Mesodermal cell (in vitro differentiated cells): ENCODE results near the gene PIH1D1.

Experiments used
- H3K27ac ChIP-seq: 2 replicates; pipeline ENCODE4 v1.7.0; 2013; ENCODE audit warnings: mild to moderate bottlenecking, low read depth, low read length, moderate library complexity; ENCODE audit not compliant: severe bottlenecking
- H3K36me3 ChIP-seq: 2 replicates; pipeline ENCODE4 v1.7.1; 2013; ENCODE audit warnings: mild to moderate bottlenecking, low read length, moderate library complexity; ENCODE audit not compliant: control insufficient read depth, insufficient read depth
- H3K4me1 ChIP-seq: one replicate; pipeline ENCODE4 v1.7.1; 2013; ENCODE audit warnings: mild to moderate bottlenecking, low read length; ENCODE audit not compliant: insufficient read depth, control insufficient read depth, poor library complexity, severe bottlenecking
- H3K4me3 ChIP-seq: 2 replicates; pipeline ENCODE4 v1.7.0; 2013; ENCODE audit warnings: low read length, control low read depth, mild to moderate bottlenecking; ENCODE audit not compliant: insufficient read depth, poor library complexity, severe bottlenecking; ENCODE audit errors: extremely low read depth
- H3K9me3 ChIP-seq: 2 replicates; pipeline ENCODE4 v1.7.1; 2013; ENCODE audit warnings: mild to moderate bottlenecking, low read length, moderate library complexity; ENCODE audit not compliant: control insufficient read depth
- WGBS, 2 experiments: methylation state at CpG; one replicate each; pipeline ENCODE4 v1.1.5; 2013; ENCODE audit warnings: missing lambda C conversion rate in 2 of 2; ENCODE audit not compliant: insufficient coverage in 2 of 2; 5-methylcytosine and 5-hydroxymethylcytosine counted together

Gene PIH1D1

DNA sequence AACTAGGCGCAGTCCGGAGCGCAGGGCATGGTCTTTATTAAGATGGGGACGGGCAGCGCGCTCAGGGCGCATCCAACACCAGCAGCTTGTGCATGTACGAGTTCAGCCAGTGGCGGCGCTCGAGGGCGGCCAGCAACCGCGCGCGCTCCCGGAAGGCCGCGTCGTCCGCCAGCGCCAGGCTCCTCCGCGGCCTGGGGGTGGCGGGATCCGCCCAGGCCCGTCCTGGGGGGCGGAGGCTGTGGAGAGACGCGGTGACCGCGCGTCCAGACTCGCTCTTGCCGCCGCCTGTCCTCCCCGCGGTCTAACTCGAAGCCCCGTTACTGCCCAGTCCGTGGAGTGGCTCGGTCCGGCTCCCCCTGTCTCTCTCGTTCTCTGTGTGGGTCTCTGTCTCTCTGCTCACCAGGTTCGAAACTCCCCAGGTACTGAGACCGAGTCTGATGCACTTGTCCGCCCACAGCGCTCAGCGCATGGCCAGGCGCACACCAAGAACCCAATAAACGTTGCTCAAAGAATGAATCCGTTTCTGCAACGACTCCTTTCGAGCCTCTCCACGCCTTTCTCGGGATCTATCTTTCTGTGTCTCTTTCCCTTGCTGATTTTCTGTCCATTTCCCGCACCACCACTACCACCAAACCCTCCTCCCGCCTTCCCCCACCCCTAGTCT, 29.1 kb downstream of the PIH1D1 start:
- H3K4me1 ChIP-seq: peaks cover 8% of the 10 kb centered on the region
- H3K36me3 ChIP-seq: no peaks in the 10 kb centered on the region
- no peak overlapping the region for H3K27ac ChIP-seq
- peak overlapping the region; percentile 25 for H3K4me3 ChIP-seq
- WGBS, 2 experiments: 4 to 6% methylated on average over 47 to 58 of the region's 58 CpGs
- no peaks in the 10 kb centered on the region for H3K9me3 ChIP-seq

DNA sequence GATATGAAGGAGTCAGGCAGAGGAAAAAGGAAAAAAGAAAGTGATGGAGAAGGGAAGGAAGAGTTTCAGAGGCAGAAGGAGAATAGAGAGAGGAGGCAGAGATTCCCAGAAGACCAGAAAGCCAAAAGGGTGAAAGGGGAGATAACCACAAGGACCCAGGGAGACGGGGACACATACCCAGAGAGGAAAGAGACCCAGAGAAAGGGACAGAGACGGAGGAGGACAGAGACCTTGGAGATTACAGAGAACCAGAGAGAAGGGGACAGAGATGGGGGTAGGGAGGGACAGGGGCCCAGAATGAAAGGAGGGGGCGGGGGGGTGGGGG, 29.8 kb downstream of the PIH1D1 start:
- Histone ChIP-seq H3K9me3 (no peaks in the 10 kb centered on the region), H3K4me1 (peaks cover 8% of the 10 kb centered on the region), H3K36me3 (no peaks in the 10 kb centered on the region), H3K27ac (no peak overlapping the region), H3K4me3 (no peak overlapping the region)
- WGBS, 2 experiments: 45 to 57% methylated on average over 2 to 3 of the region's 3 CpGs

DNA sequence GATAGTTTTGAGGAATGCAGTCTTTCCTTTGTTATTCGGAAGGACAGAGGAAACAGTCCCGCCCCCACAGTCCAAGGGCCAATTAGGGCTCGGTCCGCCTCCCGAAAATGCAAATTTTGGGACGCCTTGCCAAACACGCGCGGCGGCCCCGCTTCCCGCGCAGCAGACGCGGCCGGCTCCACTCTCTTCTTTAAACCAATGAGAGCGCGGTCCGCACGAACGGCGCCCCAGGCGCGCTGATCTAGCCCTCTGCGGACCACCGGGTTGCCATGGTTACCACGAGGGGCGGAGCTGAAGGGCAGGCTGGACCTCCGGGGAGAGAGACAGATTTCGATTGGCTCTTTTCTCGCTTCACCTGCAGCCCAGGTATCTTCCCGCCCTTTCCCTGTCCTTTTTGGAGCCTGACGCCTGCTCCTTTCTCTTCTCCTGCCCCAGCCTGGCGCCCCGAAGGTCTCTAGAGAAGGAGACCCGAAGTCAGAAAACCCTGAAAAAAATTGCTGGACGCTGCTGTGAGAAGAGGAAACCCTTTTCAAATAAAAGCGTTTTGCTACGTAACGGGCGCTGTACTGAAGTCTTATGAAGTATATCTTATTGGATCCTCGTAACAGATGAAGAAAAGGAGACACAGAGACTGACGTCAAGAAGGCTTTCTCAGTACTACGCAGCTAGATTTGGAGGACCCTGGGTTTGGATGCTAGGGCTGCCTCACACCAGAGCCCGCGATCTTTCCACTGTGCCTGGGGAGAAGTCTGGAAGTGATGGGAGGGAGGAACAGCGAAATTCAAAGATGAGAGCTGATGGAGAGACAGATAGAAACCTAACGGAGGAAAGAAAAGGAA, 30.4 kb downstream of the PIH1D1 start:
- no peaks in the 10 kb centered on the region for H3K9me3 ChIP-seq
- 14 to 18% methylated on average over 32 to 43 of the region's 48 CpGs for WGBS, 2 experiments
- no peaks in the 10 kb centered on the region for H3K36me3 ChIP-seq
- peaks cover 8% of the 10 kb centered on the region for H3K4me1 ChIP-seq
- no peak overlapping the region for H3K4me3 ChIP-seq
- no peak overlapping the region for H3K27ac ChIP-seq

DNA sequence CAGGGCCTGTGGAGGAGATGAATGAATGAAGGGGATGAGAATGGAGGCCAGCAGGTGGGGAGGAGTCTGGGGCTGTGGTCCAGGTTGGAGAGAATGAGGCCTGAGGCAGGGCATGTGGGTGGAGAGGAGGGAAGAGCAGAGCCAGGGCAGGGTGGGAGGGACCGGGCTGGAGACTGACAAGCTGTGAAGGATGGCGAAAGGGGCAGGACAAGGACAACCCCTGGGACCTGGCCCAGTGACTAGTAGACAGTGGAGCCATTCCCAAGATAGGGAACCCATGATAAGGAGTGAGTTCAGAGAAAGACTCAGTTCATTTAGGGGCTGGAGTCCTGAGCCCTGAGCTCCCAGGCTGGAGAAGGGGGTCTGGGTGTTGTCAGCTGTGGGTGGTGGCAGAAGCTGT, 31.4 kb downstream of the PIH1D1 start:
- peaks cover 8% of the 10 kb centered on the region for H3K4me1 ChIP-seq
- H3K4me3 ChIP-seq: no peak overlapping the region
- WGBS, 2 experiments: 59 to 86% methylated on average over 2 of the region's 2 CpGs
- H3K9me3 ChIP-seq: no peaks in the 10 kb centered on the region
- no peaks in the 10 kb centered on the region for H3K36me3 ChIP-seq
- no peak overlapping the region for H3K27ac ChIP-seq

DNA sequence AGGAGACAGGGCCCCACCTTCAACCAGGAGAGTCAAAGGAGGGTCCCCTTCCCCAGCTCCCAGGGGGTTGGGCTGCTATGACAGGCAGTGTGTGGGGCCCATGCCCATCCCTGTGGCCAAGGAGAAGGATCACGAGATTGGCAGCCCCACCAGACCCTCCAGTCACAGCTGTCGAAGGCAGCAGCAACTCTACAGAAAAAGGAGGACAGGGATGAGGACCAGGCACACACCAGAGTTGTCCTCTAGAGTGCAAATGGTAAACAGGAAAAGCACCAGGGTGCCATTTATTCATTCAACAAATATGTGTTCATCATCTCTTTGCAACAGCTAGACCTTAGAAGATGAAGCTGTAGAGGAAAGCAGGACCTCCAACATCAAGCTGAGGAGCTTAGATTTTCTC, 32.4 kb downstream of the PIH1D1 start:
- Histone ChIP-seq H3K4me3 (no peak overlapping the region), H3K27ac (no peak overlapping the region), H3K36me3 (no peaks in the 10 kb centered on the region), H3K4me1 (peaks cover 8% of the 10 kb centered on the region), H3K9me3 (no peaks in the 10 kb centered on the region)
- WGBS, 2 experiments: 78 to 93% methylated on average over 1 to 2 of the region's 2 CpGs

DNA sequence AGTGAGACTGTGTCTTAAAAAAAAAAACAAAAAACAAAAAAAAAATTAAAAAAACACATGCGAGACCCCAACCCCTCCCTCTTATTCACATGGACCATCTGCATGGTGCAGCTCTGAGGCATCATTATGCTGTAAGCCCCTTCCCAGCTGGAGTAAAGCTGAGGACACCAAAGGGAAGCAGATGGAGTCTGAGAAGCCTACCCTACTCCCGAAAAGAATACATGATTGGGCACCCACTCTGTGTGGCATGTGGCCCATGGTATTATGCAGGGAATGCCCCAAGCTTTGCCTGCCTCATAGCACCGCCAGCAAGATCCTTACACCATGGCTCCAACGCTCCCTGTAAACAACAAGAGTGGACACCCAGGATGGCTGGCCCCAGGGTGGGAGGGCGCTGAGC, 33.1 kb downstream of the PIH1D1 start:
- no peak overlapping the region for H3K4me3 ChIP-seq
- no peaks in the 10 kb centered on the region for H3K36me3 ChIP-seq
- no peak overlapping the region for H3K27ac ChIP-seq
- no peaks in the 10 kb centered on the region for H3K9me3 ChIP-seq
- WGBS, 2 experiments: 92 to 100% methylated on average over 1 to 2 of the region's 5 CpGs
- peaks cover 6% of the 10 kb centered on the region for H3K4me1 ChIP-seq

DNA sequence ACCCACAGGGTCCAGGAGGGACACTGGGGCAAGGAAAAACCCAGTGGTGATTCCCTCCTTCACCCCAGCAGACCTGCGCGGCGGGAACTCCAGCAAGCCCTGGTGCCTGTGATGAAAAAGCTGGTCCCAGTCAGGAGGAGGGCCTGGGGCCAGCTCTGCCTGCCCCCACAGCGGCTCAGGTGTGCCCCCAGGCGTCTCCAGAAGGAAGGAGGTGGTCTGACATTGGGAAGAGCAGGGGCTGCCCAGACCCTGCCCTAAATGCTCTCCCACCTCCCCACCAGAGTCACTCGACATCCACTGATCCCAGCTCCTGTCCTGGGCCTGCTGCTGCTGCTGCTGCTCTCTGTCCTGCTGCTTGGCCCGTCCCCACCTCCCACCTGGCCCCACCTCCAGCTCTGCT, 34.5 kb downstream of the PIH1D1 start:
- 48 to 80% methylated on average over 5 of the region's 7 CpGs for WGBS, 2 experiments
- Histone ChIP-seq H3K27ac (no peak overlapping the region), H3K36me3 (no peaks in the 10 kb centered on the region), H3K4me1 (peaks cover 2% of the 10 kb centered on the region), H3K4me3 (no peak overlapping the region), H3K9me3 (no peaks in the 10 kb centered on the region)

DNA sequence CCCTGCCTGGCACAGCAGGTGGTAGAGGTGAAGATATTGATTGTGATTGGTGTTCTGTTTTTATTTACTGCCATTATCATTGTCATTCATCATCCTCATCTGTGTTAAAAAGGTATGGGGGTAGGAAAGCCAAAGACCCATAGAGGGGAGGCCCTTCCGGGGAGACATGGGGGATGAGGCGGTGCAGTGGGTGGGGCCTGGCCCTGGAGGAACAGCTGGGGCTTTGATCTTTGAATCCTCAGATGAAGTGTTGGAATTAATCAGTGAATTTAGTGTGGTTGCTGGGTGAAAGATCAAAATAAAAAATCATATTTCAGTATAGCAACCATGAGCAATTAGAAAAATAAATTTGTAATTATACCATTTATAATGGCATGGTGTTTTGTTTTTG, 35.8 kb downstream of the PIH1D1 start:
- peaks cover 2% of the 10 kb centered on the region for H3K4me1 ChIP-seq
- 94% methylated on average over 2 of the region's 2 CpGs; no CpG with 5 or more reads in 1 of the 2 experiments for WGBS, 2 experiments

DNA sequence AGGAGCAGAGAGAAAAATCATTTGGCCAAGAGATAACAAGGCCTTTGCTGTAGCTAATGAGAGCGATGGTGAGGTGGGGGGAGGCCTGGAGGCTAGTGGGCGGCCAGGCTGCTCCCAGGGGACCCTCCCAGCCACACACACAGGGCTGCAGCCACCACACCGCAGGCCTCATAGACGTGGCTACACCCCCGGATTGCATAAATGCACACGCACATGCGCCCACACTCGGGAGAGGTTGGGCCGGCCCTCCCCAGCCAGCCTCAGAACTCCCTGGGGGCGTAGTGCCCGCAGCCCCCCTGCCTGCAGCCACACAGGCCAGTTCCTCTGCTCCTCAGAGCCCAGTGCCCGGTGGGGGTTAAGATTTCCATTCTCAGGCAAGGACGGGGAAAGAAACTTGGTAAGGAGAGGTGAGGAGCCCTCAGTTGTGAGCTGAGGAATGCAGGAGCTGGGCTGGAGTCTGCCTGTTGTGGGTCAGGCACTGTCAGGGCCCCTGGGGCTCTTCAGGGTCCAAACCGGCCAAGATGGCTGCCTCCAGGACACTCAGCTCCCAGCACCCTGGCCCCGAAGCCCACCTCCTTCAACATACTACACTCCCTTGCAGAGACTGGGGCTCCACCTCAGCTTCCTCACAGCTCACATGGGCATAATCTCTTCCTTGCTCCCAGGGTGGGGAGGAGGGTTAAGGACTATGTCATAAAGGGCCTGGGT, 36.4 kb downstream of the PIH1D1 start:
- Histone ChIP-seq H3K36me3 (no peaks in the 10 kb centered on the region), H3K9me3 (no peaks in the 10 kb centered on the region), H3K4me3 (no peak overlapping the region), H3K4me1 (peaks cover 2% of the 10 kb centered on the region), H3K27ac (no peak overlapping the region)
- 75 to 76% methylated on average over 11 to 12 of the region's 15 CpGs for WGBS, 2 experiments

More for the DNA sequence above, 35.8 kb downstream of the PIH1D1 start:
- Histone ChIP-seq H3K9me3 (no peaks in the 10 kb centered on the region), H3K4me3 (no peak overlapping the region), H3K36me3 (no peaks in the 10 kb centered on the region), H3K27ac (no peak overlapping the region)

DNA sequence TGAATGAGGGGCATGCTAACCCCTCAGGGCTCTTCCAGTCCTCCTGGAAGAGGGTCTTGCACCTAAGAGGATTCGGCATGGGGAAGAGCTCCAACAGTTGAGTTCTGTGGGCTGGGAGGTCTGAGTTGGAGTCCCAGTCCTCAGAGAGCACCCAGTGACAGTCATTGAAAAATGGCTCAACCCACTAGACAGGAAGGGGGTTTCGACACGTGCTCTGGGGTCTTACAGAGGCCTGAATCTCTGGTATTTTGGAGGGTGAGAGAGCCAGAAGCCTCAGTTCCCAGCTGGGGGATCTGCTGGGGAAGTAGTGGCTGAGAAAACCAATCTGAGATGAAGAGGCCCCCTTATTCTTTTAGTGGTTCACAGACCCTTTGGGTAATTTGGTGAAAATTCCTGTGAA, 37.4 kb downstream of the PIH1D1 start:
- 93 to 100% methylated on average over 3 of the region's 3 CpGs for WGBS, 2 experiments
- Histone ChIP-seq H3K9me3 (no peaks in the 10 kb centered on the region), H3K4me3 (no peak overlapping the region), H3K4me1 (peaks cover 6% of the 10 kb centered on the region), H3K36me3 (no peaks in the 10 kb centered on the region), H3K27ac (no peak overlapping the region)
